ENCODE measurements around the gene FGFBP1.
A peak's percentile ranks its signal among the peaks of the same experiment; 100 is the strongest.

FGFBP1 gene

GRCh38 chr4:15910155-15910940 lies 28.2 kb downstream of the FGFBP1 start:
- no peak for DNase-seq

- no peak for DNase-seq
Observed at GRCh38 chr4:15907430-15907829, 31.1 kb downstream of the FGFBP1 start.

- peak; percentile 41 for DNase-seq
Observed at GRCh38 chr4:15906020-15906443, 32.5 kb downstream of the FGFBP1 start.

DNA sequence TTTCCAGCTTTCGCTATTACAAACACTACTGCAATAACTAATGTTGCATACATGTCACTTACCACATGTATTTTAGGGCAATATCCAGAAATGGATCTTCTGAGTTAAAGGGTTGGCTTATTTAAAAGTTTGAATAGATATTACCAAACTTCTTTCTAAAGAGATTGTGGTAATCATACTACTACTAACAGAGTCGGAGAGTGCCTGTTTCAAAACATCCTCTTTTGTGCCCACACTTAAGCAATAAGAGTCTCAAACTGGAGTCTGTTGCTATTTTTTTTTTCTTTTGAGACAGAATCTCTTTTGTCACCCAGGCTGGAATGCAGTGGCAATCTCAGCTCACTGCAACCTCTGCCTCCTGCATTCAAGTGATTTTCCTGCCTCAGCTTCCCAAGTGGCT lies 35.8 kb downstream of the FGFBP1 start:
- DNase-seq: no peak

DNA sequence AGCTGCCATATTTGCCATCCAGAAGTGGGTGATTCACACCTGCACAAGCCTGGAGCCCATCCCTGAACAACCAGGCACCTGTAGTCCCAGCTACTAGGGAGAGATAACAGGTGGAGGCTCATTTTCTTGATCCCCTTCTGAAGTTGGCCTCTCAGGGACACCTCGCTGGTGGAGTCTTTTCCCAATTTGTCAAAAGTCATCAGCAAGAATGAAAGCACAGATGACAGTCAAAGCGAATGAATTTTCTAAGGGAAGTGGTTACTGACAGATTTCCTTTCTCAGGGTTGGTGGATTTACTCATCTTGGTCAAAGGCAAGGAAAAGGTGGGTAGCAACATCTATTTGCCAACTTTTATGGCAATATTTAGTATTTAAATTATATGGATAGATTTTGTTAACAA lies 36.5 kb downstream of the FGFBP1 start:
- DNase-seq: no peak

DNA sequence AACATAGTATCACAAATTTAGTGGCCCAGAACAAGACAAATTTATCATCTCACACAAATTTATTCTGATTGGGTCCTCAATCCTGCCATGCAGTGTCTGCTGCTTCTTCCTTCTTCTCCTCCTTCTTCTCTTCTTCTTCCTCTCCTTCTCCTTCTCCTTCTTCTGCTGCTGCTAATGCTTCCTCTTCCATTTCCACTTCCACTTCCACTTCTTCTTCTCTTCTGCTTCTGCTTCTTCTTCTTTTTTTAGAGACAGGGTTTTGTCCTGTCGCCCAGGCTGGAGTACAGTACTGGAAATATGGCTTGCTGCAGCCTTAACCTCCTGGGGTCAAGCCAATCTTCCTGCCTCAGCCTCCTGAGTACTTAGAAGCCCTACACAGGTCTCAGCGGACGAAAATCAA lies 37.5 kb downstream of the FGFBP1 start:
- DNase-seq: no peak

DNA sequence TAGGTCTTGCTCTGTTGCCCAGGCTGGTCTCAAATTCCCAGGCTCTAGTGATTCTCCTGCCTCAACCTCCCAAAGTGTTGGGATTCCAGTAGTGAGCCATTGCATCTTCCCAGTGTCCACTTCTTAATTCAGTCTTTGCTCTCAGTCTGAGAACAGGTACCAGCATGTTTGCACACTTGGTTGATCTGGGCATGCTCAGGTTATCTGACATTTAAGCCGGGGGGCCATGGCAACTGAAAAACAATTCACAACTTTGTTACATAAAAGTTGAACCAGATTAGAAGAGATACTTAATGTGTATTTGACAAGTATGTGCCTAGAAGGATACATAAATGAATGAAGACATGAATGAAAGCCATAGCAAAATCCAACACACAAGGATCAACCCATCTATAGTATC lies 39.0 kb downstream of the FGFBP1 start:
- DNase-seq: no peak

- no peak for DNase-seq
Observed at GRCh38 chr4:15898902-15899301, 39.6 kb downstream of the FGFBP1 start.

DNA sequence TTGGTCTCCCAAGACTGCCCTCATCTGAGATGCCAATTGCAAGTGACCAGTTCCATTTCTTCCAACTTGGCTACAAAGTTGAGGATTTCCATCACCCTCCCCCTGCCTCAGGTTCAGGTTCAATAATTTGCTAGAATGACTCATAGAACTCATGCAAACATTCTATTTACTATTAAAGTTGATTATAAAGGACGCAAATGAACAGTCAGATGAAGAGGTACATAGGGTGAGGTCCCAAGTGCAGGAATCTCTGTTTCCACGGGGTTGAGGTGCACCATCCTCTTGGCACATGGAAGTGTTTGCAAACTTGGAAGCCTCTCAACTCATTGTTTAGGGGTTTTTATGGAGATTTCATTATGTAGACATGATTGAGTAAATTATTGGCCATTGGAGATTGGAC lies 41.0 kb downstream of the FGFBP1 start:
- no peak for DNase-seq

GRCh38 chr4:15894921-15895916 lies 43.3 kb downstream of the FGFBP1 start:
- no peak for DNase-seq

DNA sequence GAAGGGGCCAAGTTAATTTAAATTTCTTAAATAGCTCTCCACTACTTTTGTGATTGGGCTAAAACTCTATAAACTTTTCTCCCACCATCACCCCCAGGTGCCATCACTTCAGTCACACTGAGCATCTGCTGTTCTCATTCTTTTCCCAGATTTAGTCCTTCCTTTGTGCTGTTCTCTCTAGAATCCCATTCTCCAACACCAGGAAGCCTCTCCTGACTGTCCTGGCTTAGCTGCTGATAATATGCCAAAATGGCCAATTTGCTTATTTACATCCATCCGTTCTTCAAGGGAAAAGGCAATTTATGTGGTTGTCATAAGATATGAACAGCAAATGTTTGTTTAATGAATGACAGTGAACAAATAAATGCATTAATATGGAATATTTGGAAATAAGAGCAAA lies 44.1 kb downstream of the FGFBP1 start:
- DNase-seq: no peak

- no peak for DNase-seq
Observed at GRCh38 chr4:15893962-15894361, 44.6 kb downstream of the FGFBP1 start.

- DNase-seq: no peak
Observed at GRCh38 chr4:15891312-15891711, 47.2 kb downstream of the FGFBP1 start.

DNA sequence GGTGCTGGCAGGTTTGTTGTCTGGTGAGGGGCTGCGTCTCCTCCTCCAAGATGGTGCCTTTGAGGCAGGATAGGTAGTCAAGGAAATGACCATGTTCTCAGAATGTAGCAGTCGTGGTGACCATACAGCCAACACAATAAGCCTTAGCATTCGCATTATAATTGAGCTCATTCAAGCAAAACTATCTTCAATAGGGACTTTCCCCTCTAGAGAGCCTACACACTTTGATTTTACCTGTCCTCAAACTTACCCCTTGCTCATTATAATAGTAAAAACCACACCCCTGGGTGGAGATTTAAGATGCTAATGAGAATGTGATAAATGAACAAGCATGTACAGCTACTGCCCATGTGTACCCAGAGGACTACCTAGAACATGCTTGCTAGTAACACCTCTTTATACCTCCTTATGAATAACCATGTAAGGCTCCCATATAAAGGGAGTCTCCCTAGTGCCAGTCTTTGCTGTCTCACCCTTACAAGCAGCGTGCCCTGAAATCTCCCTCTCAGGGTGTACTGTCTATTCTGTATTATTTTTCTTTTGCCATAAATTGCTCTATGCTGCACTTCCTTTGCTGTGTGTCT lies 48.2 kb downstream of the FGFBP1 start:
- DNase-seq: no peak

DNA sequence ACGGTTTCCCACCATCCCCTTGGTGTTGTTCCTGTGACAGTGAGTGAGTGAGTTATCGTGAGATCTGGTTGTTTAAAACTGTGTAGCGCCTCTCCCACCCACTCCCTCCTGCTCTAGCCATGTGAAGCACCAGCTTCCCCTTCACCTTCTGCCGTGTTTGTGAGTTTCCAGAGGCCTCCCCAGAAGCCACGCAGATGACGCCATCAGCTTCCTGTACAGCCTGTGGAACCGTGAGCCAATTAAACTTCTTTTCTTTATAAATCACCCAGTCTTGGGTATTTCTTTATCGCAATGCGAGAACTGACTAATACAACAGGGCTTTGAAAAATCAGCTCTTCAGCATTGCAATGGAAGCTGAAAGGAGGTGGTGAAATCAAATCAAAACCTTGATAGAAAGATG lies 50.0 kb downstream of the FGFBP1 start:
- no peak for DNase-seq

Data from femur (tissue), 1 donor.